Left ventricle myocardium inferior (tissue), 1 donor: ENCODE measurements around the gene FGFR3. TPM values are rescaled to one million over a fixed set of nuclear protein-coding genes. Genes with fewer than 3 reads are reported as not detected.

ENCODE experiments used
- DNase-seq: peaks from one replicate; pipeline ENCODE4 v3.0.0-alpha.2; 2020
- H3K27ac ChIP-seq: fragments of 200-600 bp; replicated peaks from 2 replicates; pipeline ENCODE4 v1.8.0; 2021
- H3K27me3 ChIP-seq: fragments of 200-600 bp; 2 replicates; pipeline ENCODE4 v1.8.0; 2021; ENCODE audit warnings: low read depth
- H3K36me3 ChIP-seq: fragments of 200-600 bp; 2 replicates; pipeline ENCODE4 v1.8.0; 2021
- H3K4me1 ChIP-seq: fragments of 200-600 bp; 2 replicates; pipeline ENCODE4 v1.8.0; 2021
- H3K4me3 ChIP-seq: fragments of 200-600 bp; 2 replicates; pipeline ENCODE4 v1.8.0; 2021; ENCODE audit warnings: mild to moderate bottlenecking, moderate library complexity
- H3K9me3 ChIP-seq: fragments of 200-600 bp; replicated peaks from 2 replicates; pipeline ENCODE4 v1.8.0; 2021
- CTCF ChIP-seq: fragments of 200-600 bp; IDR thresholded peaks from 2 replicates; pipeline ENCODE4 v1.8.0; 2021; ENCODE audit warnings: antibody characterized with exemption, mild to moderate bottlenecking, borderline replicate concordance
- intact Hi-C: fragments of 100-400 bp; cut with micrococcal nuclease; formaldehyde crosslinking; loops from one replicate; pipeline ENCODE4 v1.11.0; 2022
- total RNA-seq: library from RNA; stranded (reverse); fragmentation: NEBNext Ultra II Directional; extraction: Animal tissue kit (Norgen Biotek cat#: 25700); gene quantifications from one replicate; pipeline ENCODE4 v1.2.1, GENCODE V29; 2021
- donor health status: DM: no; HTN: yes; CAD: no; lungs with severe emphysema.

The FGFR3 gene
- total RNA-seq, 1 donor from 2014 or later = 3.5 TPM

DNA sequence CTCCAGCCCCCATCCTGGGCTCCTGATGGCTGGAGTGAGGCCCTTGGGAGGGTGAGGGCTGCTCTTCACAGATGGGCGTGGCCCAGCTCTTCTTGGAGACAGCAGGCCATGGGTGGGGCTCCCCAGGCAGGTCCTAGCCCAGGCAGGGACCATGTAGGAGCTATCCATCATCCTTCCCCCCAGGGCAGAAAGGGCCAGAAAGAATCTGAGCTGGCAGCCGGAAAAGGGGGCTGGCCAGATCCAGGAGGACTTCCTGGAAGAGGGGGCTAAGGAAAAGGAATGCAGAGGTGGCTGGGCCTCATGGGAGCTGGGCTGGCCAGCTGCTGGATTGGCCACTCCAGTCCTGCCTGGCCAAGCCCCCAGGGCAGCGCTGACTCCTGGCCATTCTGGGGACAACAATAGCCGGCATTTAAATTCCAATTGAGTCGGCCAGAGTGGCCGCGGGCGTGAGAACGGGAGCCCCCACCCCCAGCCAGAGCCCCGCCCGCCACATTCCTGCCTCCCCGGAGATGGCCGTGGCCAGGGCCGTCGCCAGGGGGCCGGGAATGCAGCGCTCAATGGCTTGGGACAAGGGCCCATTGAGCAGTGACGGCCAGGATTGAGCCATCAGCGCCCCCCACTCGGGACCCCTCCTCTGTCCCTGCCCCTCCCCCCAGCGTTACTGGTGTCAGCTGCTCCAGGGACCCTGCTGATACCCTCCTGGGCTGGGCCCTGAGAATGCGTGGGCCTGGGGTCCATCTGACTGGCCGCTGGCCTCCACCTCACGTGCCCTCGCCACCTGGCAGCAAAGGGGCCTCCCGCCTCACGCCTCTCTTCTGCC lies 15.1 kb upstream of the FGFR3 start:
- no peak for TF ChIP-seq CTCF
- H3K27ac ChIP-seq = no peak overlapping the region

GRCh38 chr4:1778642-1779392 lies 14.3 kb upstream of the FGFR3 start:
- no peak overlapping the region for H3K27ac ChIP-seq
- H3K4me3 ChIP-seq = no peak overlapping the region
- TF ChIP-seq CTCF = no peak
- peaks cover 14% of the 10 kb centered on the region for H3K27me3 ChIP-seq
- H3K4me1 ChIP-seq = peaks cover 5% of the 10 kb centered on the region
- no peaks in the 10 kb centered on the region for H3K36me3 ChIP-seq
- DNase-seq = no peak
- intact Hi-C loops = no loop called here
- H3K9me3 ChIP-seq = no peaks in the 10 kb centered on the region

More for the DNA sequence above, 15.1 kb upstream of the FGFR3 start:
- no peaks in the 10 kb centered on the region for H3K9me3 ChIP-seq
- no peak for DNase-seq
- intact Hi-C loops = no loop called here
- no peak overlapping the region for H3K4me3 ChIP-seq
- no peaks in the 10 kb centered on the region for H3K36me3 ChIP-seq
- peaks cover 14% of the 10 kb centered on the region for H3K27me3 ChIP-seq
- peaks cover 5% of the 10 kb centered on the region for H3K4me1 ChIP-seq

GRCh38 chr4:1779588-1780382 lies 13.3 kb upstream of the FGFR3 start:
- Histone ChIP-seq H3K27ac (no peak overlapping the region), H3K4me1 (peaks cover 8% of the 10 kb centered on the region), H3K9me3 (no peaks in the 10 kb centered on the region), H3K36me3 (no peaks in the 10 kb centered on the region), H3K4me3 (no peak overlapping the region), H3K27me3 (peaks cover 14% of the 10 kb centered on the region)
- TF ChIP-seq CTCF = no peak
- DNase-seq = no peak
- intact Hi-C loops = no loop called here

GRCh38 chr4:1780435-1780834 lies 12.7 kb upstream of the FGFR3 start:
- intact Hi-C loops = no loop called here
- TF ChIP-seq CTCF = no peak
- Histone ChIP-seq H3K9me3 (no peaks in the 10 kb centered on the region), H3K4me1 (peaks cover 15% of the 10 kb centered on the region), H3K27me3 (peaks cover 14% of the 10 kb centered on the region), H3K4me3 (no peak overlapping the region), H3K36me3 (no peaks in the 10 kb centered on the region), H3K27ac (no peak overlapping the region)
- DNase-seq = no peak

GRCh38 chr4:1783015-1783414 lies 10.1 kb upstream of the FGFR3 start:
- Histone ChIP-seq H3K27me3 (peaks cover 9% of the 10 kb centered on the region), H3K4me3 (no peak overlapping the region), H3K4me1 (peaks cover 18% of the 10 kb centered on the region), H3K27ac (no peak overlapping the region), H3K36me3 (no peaks in the 10 kb centered on the region), H3K9me3 (no peaks in the 10 kb centered on the region)
- DNase-seq = no peak
- no peak for TF ChIP-seq CTCF
- intact Hi-C loops = no loop called here
